HG02571 (cell line): ENCODE data around the gene MIS18BP1.
"Not testable (repeated sequence)": the region's sequence is repeated elsewhere in the genome, so short reads cannot be mapped to it uniquely, and the experiment has no call there.

Source experiments
- ATAC-seq: cut with Tn5 transposase; IDR thresholded peaks from one replicate; pipeline ENCODE4 v1.9.1; 2021; ENCODE audit warnings: mild to moderate bottlenecking, moderate library complexity; ENCODE audit not compliant: unreplicated experiment

The MIS18BP1 gene

DNA sequence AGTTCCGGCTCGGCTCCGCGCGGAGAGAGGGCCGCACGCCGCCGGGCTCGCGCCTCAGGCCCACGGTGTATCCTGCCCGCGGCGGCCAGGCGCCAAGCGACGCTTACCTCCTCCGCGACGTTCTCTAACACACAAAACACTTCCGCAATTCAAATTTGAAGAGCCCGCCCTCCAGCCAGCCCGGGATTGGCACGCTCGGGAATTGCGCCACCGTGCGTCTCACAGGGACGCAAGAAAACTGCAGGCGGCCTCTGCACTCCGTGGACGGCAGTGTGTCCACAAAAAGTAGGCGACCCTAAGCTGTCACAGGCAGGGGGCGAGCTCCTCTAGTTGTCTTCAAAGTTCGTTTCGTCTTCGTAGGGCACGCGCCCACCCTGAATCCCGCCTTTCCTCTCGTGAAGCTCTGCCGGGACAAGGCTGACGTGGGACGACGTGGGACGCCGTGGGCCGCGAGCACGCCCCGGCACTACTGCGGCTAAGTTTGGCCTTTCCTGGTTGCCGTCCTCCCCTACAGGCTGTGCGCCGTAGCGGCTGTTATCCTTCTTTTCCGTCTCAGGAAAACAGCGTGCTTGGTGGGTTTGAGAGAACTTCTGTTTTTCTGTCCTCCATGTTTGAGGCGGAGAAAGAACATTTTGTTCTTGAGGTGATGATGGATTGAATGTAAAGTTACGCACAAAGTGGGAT lies at the start of gene MIS18BP1:
MIS18BP1 (minus strand) TSS at position 133 of the 684 bp plus-strand sequence. CDS start 5,916 bp downstream, outside the sequence.
- peak; percentile 81 for ATAC-seq

DNA sequence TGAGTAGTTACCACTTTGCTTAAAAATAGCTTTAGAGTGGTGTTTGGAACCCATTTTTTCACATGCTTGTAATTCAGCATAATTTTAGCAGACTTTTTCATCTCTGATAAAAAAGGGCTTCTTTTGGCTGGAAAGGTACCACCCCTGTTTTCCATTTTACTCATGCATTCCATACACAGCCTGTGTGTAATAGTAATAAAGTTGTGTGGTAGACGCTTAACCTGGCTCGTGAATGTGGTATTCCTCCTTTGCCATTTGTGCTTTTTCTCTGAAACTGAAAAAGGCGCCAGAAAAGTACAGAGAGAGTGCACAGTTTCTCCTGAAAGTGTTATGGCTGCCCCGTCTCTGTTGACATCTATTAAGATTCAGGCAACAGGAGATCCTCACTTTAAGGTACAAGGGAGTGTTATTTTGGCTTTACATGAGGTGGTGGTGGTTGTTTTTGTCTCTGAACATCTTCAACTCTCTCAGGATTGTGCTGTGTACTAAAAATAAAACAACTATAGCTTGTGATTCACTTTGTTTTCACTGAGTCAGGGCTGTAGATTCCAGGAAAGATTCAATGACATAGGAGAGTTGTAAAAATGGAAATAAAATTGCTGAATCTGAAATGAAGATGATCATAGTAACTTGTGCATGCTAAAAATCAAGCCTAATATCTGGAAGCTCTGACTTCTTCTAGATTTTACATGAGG lies 45.6 kb upstream of the MIS18BP1 start:
- no peak for ATAC-seq

DNA sequence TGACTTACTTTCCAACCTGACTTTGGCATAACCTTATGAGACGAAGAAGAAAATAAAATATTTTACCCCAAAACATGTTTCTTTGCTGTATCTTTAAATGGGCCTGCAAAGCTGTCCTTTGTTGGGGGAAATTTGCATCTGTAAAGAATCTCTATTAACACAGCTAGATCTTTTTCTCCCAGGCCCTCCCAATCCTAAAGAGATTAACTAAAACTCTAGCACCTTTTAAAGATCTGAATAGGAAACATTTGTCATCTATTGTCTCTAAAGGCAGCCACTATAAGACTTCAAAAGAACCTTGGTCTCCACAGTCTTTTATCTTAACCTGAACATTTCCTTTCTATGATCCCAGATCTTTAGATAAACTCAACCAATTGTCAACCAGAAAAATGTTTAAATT lies 41.8 kb upstream of the MIS18BP1 start:
- ATAC-seq: not testable (repeated sequence)

DNA sequence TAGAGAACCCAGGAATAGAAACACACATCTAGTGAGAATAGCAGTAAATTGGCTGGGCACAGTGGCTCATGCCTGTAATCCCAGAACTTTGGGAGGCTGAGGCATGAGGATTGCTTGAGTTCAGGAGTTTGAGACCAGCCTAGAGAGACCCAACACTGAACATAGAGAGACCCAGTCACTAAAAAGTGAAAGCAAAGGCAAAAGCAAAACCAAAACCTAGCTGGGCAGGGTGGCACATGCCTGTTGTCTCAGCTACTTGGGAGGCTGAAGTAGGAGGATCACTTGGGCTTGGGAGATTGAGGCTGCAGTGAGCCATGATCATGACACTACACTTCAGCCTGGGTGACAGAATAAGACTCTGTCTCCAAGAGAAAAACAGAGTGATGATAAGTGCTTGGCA lies 37.5 kb upstream of the MIS18BP1 start:
- ATAC-seq: no peak

DNA sequence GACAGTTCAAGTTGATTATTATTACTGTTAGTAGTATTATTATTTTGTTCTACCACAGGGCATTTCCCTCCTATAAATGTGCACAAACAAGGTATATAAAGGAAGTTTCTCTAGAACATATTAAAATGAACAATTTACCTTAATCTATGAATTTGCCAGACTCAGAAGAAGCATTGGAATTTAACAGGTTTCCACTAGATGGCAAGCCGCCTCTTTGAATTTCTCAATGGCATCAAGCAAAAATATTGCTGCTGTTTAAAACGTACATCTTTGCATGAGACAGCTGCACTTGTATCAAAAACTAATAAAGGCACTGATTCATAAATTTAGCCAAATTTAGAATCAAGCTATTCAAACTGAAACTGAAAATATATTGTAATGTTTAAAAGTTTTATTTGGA lies 34.6 kb upstream of the MIS18BP1 start:
- no peak for ATAC-seq

DNA sequence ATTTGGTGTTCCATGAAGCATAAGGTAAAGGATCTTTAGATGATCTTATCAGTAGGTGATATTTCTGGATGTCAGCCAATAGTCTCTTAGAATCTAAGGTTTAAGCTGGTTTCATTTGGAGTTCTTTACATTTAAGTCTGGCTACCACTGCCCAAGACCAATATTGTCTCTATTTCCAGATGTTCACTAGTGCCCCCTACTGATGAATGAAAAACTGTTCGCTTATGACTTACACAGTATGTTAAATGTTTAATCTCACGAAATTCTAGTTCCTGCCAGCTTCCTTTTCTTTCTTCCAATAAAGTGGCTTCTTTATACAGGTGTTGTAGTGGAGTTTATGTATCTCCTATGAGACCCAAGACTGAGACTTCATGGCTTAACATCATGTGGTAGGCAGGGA lies 31.8 kb upstream of the MIS18BP1 start:
- no peak for ATAC-seq

DNA sequence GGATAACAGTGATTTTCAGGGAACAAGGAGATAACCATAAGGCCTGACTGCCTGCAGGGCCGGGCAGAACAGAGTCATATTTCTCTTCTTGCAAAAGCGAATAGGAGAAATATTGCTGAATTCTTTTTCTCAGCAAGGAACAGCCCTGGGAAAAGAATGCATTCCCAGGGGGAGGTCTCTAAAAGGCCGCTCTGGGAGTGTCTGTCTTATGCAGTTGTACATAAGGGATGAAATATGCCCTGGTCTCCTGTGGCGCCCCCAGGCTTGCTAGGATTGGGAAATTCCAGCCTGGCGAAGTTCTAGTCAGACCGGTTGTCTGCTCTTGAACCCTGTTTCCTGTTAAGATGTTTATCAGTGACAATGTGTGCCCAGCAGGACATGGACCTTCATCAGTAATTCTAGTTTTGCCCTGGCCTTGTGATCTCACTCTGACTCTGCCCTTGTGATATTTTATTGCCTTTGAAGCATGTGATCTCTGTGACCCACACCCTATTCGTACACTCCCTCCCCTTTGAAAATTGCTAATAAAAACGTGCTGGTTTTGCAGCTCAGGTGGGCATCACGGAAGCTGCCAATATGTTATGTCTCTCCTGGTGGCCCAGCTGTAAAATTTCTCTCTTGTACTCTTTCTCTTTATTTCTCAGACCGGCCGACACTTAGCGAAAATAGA lies 28.9 kb upstream of the MIS18BP1 start:
- ATAC-seq: not testable (repeated sequence)

DNA sequence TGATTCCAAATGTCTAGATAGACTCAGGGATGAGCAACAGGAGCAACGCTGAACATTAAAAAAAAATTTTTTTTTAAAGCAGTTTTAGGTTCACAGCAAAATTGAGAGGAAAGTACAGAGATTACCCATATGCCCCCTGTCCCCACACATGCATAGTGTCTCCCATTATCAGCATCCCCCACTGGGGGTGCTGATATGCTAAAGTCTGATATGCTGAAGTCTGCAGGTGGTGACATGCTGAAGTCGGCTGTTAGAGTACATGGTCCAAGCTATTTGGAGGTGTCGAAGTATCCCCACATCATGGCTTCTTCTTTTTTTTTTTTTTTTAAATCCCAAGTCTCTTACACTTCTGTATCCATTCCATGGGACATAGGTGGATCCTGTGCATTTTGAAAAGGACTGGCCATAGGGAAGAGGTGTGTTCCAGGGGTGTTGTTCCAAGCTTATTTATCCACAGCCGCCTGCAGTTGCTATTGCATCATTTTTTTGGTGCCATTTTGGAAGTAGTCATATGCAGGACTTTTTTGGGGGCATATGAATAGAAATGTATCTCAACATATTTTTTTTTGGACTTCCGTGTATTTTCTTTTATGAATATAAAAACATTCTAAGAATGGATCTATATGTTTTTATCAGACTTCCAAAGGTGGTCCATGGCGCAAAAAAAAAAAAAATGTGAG lies 19.0 kb upstream of the MIS18BP1 start:
- ATAC-seq: no peak

DNA sequence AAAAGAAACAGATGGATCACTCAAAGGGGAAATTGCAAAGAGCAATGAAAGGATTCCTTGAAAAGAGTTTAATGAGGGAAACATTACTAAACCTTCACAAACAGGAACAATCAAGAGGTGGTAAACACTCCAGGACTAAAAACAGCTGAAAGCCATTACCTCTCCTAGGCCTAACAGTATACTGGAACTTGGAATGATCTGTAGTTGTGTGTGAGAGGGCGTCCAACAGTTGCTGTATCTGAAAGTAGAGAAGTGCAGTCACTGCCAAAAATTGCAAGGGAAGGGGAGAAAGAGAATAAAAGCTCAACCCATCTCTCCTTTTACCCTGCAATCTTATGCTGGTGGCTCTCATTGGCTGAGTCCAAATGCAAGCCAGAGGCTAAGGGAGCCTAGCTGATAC lies 17.0 kb upstream of the MIS18BP1 start:
- ATAC-seq: no peak

DNA sequence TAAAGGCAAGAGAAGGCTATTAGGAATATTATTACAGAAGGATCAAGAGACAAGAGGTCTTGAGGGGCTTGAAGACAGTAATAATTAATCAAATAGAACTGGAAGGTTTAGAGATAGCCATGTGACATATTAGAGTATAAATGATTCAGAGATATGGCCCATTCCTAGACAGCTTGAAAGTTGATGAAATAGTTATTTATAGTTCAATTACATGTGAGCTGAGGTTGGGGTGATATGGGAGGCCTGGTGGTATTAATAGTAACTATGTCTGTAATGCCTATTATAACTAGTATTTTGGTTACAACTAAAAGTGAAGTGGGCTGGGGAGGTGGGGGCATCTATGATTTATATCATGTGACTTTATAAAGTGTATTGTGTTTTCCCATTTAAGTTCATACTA lies 14.1 kb upstream of the MIS18BP1 start:
- ATAC-seq: no peak

DNA sequence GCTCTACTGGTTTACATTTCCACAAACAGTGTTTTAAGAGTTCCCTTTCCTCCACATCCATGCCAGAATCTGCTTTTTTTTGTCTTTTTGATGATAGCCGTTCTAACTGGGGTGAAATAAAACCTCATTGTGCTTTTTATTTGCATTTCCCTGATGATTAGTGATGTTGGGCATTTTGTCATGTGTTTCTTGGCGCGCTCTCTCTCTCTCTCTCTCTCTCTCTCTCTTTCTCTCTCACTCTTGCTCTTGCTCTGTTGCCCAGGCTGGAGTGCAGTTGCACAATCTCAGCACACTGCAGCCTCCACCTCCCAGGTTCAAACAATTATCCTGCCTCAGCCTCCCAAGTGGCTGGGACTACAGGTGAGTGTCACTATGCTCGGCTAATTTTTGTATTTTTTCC lies 9.6 kb upstream of the MIS18BP1 start:
- ATAC-seq: no peak

DNA sequence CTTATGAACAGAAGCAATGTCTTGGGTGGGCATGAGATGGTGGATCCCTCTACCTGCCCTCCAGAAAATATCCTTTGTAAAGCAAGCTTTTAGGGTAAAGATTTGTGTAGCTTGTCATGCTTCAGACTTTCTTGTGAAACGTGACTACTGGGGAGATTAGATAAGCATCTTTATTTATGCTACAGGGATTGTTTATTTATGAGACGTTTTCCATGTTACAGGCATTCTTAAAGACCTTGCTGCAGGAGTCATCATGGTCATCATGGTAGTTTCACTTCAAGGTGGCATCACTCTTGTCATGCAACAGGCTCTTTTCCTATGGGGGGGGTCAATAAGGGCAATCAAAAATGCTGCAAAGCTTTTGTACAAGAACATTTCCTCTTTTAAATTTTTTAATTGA lies 8.2 kb upstream of the MIS18BP1 start:
- ATAC-seq: no peak

DNA sequence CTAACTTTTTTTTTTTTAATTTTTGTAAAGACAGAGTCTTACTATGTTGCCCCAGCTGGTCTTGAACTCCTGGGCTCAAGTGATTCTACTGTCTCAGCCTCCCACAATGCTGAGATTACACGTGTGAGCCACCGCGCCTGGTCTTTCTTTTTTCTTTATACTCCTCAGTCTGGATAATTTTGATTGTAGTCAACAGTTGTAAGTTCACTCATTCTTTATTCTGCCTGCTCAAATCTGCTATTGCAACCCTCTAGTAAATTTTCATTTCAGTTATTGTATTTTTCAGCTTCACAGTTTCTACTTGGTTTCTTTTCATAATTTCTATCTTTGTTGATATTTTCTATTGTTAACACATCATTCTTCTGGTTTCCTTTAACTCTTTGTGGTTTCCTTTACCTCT lies 5.8 kb upstream of the MIS18BP1 start:
- ATAC-seq: no peak

DNA sequence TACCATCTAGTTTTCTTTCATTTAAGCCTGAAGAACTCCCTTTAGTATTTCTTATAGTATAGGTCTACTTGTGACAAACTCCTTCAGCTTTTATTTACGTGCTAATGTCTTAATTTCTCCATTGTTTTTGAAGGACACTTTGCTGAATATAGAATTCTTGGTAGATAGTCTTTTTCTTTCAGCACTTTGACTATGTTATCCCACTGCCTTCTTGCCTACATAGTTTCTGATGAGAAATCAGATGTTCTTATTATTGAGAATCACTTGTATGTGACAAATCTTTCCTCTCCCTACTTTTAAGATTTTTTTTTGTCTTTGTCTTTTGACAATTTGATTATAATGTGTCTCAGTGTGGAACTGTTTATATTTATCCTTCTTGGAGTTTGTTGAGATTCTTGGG lies 5.1 kb upstream of the MIS18BP1 start:
- ATAC-seq: no peak

DNA sequence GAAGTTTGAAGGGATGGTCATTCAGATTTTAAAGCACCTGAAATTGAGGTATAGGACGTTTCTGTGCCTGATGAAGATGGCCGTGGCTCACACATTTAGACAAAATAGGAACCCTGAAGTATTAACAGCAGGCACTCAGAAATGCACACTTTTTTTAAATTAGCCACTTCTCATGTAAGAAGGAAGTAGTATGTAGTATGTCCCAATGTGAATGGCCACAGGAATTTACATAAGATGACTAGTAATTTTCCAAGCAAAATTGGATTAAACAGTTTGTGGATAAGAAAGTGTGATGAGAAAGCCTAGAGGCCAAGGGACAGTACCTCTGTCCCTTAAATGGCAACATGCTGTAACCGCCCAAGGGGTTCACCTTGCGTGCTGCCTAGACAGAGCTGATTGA lies 1.8 kb upstream of the MIS18BP1 start:
- ATAC-seq: no peak

DNA sequence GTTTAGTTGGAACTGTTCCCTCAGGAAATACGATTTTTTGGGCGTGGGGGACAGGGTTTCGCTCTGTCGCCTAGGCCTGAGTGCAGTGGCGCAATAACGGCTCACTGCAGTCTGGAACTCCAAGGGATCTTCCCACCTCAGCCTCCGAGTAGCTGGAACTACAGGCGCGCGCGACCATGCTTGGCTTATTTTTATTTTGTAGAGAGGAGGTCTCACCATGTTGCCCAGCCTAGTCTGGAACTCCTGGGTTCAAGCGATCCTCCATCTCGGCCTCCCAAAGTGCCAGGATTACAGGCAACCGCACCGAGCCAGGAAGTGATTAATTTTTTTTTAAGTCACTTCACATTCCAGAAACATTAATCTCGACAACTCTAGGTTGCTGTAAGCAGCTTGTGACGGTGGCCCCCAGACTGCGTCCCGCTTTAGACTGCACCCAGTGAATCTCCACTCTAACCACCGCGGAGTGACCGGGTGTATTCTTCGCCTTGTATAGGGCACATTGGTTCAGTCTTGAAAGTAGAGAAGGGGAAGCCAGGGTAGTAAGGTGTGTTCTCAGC lies 830 bp upstream of the MIS18BP1 start:
- ATAC-seq: no peak

DNA sequence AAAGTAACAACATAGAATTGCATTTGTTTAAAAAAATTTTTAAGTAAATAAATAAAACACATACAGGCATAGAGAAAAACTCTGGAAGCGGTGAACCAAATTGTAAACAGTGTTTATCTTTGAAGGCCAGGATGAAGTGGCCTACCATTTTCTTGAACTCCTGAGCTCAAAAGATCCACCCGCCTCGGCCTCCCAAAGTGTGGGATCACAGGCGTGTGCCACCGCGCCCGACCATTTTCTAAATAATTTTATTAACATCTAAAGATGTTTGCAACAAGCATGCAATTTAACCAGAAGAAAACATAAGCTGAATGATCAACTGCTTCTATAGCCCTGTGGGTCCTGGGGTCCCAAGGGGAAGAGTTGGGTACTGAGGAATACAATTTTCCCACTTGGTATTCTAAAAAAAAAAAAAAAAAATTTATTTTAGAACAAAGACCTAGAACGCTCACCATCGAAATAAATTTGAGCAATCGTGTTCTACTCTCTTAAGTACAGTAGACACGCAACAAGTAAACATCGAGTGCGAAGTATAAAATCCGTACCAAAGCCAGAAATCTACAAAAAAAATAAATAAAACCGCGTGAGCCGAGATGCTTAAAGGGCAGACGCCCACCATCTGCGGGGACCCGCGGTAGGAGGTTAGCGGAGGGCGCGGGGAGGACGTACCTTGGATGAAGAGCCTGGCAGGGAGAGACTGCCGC lies 484 bp downstream of the MIS18BP1 start:
- ATAC-seq: no peak

DNA sequence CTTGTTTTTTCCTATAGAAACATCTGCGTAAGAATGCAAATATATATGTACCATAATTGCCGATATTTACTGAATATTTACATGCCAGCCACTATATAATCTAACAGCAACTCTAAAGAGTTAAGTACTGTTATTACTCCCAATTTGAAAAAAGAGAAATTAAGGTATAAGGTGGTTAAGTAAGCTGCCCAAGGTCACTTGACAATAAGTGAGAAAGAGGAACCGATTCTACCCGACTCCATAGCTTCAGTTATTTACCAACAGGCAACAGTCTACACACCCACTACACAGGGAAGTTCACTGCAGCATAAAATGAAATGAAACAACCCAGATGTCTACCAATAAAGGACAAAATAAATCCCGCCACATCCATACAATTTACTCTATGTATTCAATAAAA lies 1.1 kb downstream of the MIS18BP1 start:
- peak; percentile 49 for ATAC-seq

DNA sequence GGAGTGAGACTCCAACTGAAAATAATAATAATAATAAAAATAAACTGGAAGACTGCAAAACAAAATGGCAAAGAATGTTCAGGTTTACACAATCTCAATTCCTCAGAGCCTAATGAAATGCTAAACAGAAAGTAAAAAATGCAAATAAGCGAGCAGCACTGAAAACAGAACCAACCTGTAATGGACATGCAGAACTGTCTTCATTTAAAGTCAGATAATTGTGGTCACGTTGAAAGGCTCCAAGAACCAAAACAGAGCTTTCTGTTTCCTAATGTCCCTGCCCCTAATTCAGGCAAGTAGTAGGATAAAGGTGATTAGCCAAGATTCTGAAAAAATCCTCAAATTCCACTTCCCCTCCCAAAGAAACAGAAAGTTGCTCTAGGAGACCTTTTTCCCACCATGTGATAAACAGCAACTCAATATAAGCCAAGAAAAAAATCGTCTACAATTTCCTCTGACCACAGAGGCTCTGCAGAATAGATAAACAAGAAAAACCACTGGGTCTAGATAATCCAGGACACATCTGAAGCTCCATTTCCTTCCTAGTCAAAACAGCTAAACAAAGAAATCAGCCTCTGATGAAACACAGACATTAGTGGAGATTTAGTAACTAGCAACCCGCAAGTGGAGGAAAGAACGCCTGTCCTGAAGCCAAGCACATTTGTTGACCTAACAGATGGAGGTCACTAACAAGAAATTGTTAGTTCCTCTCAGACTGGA lies 3.0 kb downstream of the MIS18BP1 start:
- ATAC-seq: peak; percentile 22

DNA sequence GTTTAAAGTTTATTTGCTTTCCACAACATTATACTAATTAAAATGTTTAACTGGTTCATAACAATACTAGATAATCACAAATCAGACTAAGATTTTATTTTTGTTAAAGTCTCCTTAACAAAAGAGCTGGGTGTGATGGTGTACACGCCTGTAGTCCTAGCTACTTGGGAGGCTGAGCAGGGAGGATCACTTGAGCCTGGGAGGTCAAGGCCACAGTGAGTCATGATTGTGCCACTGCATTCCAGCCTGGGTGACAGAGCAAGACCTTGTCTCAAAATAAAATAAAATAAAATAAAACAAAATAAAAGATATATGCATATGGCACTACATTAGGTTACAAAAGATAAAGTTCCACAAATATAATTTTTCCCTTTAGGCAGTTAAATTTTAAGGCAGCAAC lies 5.6 kb downstream of the MIS18BP1 start:
- no peak for ATAC-seq
